Stimulated activated CD4-positive, alpha-beta T cell treated with anti-CD3 and anti-CD28 coated beads, TNF-alpha, amount 100 ng/mL, for 24 hours (primary cell): ENCODE measurements around the gene SLC38A5.

Experiments used
- DNase-seq, 3 experiments: peaks; one replicate each; pipeline ENCODE4 v3.0.0-alpha.2; 2020; ENCODE audit warnings: low read depth in 3 of 3

Gene SLC38A5

DNA sequence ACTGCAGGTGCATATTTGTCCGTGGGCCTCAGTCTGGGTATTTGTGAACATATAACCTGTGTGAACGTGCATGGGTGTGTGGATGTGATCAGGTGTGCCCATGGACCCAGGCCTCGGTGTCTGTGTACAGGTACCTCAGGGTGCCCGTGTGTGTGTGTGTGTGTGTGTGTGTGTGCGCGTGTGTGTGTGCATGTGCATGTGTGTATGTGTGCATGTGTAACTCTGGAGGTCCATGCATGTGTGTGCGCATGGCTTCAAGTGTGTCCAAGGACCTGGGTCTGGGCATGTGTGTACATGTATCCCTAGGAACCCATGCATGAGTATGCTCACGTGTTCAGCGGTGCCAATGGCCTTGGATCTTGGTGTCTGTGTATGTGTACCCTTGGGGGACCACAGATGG lies 21.7 kb upstream of the SLC38A5 start:
- DNase-seq, result no peak

DNA sequence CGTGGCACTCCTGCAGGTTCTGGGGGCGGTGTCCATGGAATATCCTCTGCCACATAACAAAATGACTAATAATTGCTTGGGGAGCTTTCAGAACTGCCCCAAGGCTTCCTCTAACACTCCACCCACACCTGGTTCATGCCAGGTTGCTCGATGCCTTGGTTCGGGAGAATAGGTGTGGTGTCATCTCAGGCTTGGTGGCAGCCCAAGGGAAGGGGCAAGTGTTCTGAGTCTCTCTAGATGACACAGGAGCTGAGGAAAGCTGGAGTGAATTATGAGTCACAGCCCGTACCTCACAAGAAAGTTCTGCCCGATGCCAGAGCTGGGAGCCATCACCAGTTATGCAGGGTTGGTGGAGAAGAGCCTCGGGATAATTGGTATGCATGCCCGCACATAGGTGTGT lies 20.6 kb upstream of the SLC38A5 start:
- DNase-seq, result no peak

GRCh38 chrX:48489892-48490291 lies 19.8 kb upstream of the SLC38A5 start:
- no peak for DNase-seq

- no peak for DNase-seq
These were observed 19.2 kb upstream of the SLC38A5 start for GRCh38 chrX:48489296-48489695.

DNA sequence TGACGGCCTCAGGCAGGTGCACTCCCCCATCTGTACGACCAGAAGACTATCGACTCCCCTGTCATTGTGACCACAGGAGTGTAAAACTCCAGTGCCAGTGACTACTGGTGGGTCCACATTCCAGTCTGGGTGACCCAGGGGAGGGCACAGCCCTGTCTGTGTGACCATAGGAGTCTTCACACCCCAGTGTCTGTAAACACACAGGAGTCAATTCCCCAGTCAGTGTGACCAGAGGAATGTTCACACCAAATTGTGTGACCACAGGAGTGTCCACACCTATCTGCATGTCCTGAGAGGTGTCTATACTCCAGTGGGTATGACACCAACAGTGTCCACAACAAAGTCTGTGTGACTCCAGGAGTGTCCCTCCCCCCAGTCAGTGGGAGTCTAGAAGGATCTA lies 18.0 kb upstream of the SLC38A5 start:
- DNase-seq, result no peak

- DNase-seq, result no peak
These were observed 17.3 kb upstream of the SLC38A5 start for GRCh38 chrX:48487362-48487798.

DNA sequence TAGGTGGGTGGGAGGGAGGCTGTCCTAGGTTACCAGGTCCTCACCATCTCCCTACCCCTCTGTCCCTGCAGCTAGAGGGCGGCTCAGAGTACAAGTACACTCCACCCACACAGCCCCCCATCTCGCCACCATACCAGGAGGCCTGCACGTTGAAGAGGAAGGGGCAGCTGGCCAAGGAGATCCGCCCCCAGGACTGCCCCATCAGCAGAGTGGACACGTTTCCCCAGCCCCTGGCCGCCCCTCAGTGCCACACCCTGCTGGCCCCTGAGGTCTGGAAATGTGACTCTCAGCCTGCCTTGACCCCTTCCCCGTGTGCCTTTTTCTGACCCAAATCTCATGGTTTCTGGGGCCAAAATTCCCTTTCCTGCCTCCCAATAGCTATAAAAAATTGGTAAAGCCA lies 12.5 kb upstream of the SLC38A5 start:
- DNase-seq, result no peak

DNA sequence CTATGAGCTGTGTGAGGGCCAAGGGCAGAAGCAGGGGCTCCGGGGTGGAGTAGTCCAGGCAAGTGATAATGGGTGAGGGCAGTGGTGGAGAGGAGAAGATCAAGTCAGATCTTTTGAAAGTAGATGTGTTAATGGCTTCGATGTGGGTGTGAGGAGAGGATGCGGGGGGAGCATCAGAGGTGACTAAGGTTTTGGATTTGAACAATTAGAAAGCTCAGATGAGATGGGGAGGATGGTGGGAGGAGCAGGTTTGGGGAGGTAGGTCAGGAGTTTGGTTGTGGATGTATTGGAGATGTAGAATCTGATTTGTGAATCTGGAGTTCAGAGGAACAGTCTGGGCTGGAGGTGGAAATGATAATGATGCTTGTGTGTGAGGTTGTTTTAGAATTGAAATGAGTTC lies 10.5 kb upstream of the SLC38A5 start:
- DNase-seq, result no peak

- DNase-seq, result no peak
These were observed 10.1 kb upstream of the SLC38A5 start for GRCh38 chrX:48480142-48480541.

GRCh38 chrX:48478806-48479205 lies 8.7 kb upstream of the SLC38A5 start:
- no peak for DNase-seq

- DNase-seq, result no peak
These were observed 8.1 kb upstream of the SLC38A5 start for GRCh38 chrX:48477960-48478755.

GRCh38 chrX:48476919-48477318 lies 6.9 kb upstream of the SLC38A5 start:
- DNase-seq, result no peak

DNA sequence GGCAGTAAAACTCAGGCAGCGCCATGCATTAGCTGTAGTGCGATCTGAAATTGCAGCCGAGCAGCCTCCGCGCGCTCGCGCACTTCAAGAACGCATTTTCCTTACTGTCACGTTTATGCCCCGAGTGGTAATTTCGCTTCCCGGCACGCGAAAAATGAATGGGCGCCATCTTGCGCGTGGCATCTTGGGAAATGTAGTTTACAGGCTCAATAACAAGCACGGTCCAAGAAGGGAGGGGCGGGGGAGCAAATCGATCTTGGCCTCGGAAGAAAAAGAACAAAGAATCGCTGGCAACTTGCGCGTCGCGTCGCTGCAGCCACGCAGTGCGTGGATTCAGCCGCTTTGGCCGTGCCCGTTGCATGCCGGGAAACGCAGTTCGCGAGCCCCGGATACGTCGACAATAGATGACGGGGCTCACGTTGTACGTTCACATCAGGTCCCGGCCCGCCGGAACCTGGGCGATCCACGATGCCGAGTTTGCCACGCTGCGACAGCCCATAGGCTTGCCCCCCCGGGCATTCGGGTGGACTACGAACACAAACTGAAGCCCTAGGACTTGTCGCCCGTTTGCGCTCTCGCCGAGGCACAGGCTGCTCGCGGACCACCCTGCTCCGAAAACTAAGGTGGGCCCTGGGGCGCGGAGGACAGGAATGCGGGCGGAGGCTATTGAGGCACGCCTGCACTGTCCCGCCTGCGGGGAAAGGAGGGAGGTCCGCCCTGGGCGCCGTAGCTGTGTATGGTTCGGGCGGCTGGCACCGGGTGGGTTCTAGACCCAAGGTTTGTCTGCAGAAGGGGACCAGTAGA lies 5.9 kb upstream of the SLC38A5 start, which contains the start of gene FTSJ1:
FTSJ1 (plus strand) TSS at position 426 of the 804 bp plus-strand sequence. CDS start 1,849 bp downstream, outside the sequence.
- DNase-seq, result peak; percentile 72 to 82 (median 74)

GRCh38 chrX:48475296-48475695 lies 5.2 kb upstream of the SLC38A5 start:
- no peak for DNase-seq

GRCh38 chrX:48474581-48474980 lies 4.5 kb upstream of the SLC38A5 start:
- no peak for DNase-seq

GRCh38 chrX:48474127-48474526 lies 4.1 kb upstream of the SLC38A5 start:
- DNase-seq, result no peak

GRCh38 chrX:48473704-48473990 lies 3.6 kb upstream of the SLC38A5 start:
- no peak for DNase-seq

DNA sequence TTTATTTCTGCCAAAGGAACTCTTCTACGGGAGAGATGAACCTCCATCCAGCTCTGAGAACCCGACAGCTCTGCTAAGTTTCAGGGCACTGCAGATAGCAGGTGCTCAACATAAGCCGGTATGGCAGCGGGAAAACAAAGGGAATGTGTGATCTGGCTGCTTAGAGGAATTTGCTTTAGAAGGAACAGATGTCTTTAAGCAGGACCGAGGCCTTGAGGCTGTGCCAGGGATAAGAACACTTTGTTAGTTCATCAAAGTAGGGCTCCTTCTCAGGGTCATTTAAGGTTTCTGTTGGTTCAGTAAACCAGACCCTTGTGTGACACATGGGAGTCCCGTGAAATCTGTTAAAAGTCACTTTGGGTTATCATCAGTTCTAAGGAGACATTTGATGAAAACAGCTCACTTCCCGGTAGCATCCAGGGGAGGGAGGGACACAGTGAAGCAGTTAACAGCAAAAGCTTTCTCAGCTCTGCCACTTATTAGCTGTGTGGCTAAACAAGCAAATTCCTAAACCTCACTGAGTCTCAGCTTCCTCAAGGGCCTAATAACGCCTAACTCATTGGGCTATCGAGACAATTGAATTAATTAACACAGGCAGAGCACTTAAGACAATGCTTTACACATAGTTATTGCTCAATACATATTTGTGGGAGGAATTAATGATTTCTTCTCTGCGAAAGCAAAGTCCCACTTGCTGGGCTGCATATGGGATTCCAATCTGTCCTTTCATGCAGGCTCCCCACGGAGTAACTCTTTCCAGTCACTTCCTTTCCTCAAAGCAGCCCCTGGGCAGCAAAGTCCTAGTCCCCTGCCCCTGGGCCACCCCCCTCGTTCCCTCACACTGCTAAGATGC lies 3.0 kb upstream of the SLC38A5 start:
- DNase-seq, result no peak

DNA sequence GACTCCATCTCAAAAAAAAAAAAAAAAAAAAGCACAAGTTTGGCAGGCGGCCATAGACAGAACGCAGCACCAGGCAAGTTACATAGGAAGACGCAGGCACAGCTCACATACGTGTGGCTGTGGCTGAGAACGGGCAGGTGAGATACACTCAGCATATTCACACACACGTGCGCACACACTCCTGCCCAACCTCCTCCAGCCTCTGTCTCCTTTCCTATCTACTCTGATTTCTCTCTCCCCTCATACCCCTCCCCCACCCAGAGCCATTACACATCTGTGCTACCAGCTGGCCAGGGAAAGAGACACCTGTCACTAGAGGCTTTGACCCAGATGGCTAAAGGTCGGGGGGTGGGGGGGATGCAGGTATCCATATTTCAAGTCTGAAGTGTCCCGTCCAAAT lies 2.2 kb upstream of the SLC38A5 start:
- DNase-seq, result no peak

DNA sequence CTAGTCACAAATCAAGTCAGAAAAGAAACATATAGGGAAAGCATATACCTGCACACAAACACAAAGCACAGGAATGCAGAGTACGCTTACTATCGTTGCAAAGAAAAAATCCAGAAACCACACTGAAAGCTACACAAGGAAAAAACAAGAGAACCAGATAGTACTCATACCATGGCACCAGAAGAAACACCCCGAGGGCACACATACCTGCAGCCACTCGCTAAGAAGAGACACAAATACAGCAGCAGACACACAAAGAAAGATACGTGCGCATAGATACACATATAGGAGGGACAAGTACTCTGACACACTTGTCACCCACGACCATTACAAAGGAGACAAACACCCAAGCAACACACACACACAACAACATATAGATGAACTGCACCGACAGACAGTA lies 1.4 kb upstream of the SLC38A5 start:
- no peak for DNase-seq

DNA sequence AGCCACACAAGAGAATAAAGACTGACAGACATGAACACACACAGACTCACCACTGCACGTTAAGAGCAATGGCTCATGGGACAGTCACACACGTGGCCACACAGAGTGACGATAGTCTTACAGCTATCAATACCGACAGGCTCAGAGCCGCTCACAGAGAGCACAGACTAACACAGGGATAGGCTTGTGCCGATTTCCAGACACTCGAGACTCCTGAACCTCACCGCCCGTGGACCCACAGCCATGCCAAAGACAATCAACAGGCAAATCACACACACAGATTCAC lies 716 bp upstream of the SLC38A5 start:
- DNase-seq, result no peak
